Measurements from ENCODE around the gene ADD1. TPM values are rescaled to one million over a fixed set of nuclear protein-coding genes. Genes with fewer than 3 reads are reported as not detected.

Gene ADD1
- total RNA-seq, 3 donors from 2014 or later: 147 to 175 (median 153) TPM

DNA sequence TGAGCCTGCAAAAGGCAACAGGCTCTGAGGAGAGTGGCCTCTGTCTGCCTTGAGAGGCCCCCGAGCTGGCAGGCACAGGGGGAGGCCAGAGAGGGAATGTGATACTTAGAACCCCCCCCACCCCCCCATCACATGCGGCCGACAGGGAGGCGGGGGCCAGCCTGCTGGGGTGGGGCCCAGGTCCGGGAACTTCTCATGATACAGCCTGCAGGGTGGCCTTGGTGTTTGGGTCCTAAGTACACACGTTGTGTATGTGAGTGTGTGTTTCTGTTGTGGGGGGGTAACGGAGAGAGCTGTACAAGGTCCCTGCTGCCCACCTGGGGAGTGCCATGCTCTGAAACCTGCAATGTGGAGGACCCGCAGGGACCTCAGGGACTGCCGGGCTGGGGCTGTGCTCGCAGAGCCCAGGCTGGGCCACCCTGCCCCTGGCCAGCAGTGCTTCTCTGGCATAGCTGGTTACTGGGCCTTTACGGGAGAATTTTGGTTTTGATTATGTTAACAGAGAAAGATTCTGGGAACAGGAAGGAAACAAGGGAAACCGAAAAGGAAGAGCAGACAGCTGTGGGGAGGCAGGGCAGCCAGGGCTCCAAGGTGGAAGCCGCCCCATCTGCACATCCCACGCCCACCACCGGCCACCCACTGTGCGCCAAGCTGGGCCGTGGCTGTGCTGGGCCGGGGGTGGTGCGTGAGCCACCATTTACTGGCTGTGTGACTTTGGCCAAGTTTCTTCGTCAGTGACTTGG lies 30.9 kb upstream of the ADD1 start:
- H3K4me3 Mint-ChIP-seq: peak overlapping the region; percentile 98
- ATAC-seq: peak; percentile 23 to 27
- no peaks in the 10 kb centered on the region for H3K9me3 Mint-ChIP-seq
- H3K36me3 Mint-ChIP-seq (ENCODE audit: insufficient read depth): peaks cover 16% of the 10 kb centered on the region
- H3K27me3 Mint-ChIP-seq (ENCODE audit: low read depth): no peaks in the 10 kb centered on the region
- H3K4me1 Mint-ChIP-seq (ENCODE audit: low read depth): peaks cover 61% of the 10 kb centered on the region
- no peak for DNase-seq

- ATAC-seq (peak; percentile 6 to 22), DNase-seq (no peak)
- no peaks in the 10 kb centered on the region for H3K27me3 Mint-ChIP-seq (ENCODE audit: low read depth)
- no peaks in the 10 kb centered on the region for H3K9me3 Mint-ChIP-seq
- peaks cover 16% of the 10 kb centered on the region for H3K36me3 Mint-ChIP-seq (ENCODE audit: insufficient read depth)
- peaks cover 61% of the 10 kb centered on the region for H3K4me1 Mint-ChIP-seq (ENCODE audit: low read depth)
- H3K4me3 Mint-ChIP-seq: peak overlapping the region; percentile 98
Measured at GRCh38 chr4:2813446-2814405, 29.9 kb upstream of the ADD1 start.

GRCh38 chr4:2814627-2815270 lies 28.9 kb upstream of the ADD1 start:
- H3K27me3 Mint-ChIP-seq (ENCODE audit: low read depth): no peaks in the 10 kb centered on the region
- H3K9me3 Mint-ChIP-seq: no peaks in the 10 kb centered on the region
- no peak overlapping the region for H3K4me3 Mint-ChIP-seq
- H3K4me1 Mint-ChIP-seq (ENCODE audit: low read depth): peaks cover 70% of the 10 kb centered on the region
- DNase-seq (no peak), ATAC-seq (no peak)
- H3K36me3 Mint-ChIP-seq (ENCODE audit: insufficient read depth): peaks cover 16% of the 10 kb centered on the region

DNA sequence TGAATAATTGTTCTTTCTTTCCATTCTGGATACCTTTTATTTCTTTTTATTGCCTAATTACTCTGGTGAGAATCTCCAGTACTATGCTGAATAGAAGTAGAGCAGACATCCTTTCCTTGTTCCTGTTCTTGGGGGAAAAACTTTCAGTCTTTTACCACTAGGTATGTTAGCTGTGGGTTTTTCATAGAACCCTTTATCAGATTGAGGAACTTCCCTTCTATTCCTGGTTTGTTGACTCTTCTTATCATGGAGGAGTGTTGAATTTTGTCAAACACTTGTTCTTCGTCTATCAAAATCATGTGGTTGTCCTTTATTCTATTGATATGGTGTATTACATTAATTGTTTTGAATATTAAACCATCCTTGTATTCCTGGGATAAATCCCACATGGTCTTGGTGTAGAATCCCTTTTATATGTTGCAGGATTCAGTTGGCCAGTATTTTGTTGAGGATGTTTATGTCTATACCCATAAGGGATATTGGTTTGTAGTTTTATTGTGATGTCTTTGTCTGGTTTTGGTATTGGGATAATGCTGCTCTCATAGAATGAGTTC lies 27.2 kb upstream of the ADD1 start:
- peak overlapping the region; percentile 82 for H3K4me3 Mint-ChIP-seq
- H3K36me3 Mint-ChIP-seq (ENCODE audit: insufficient read depth): peaks cover 16% of the 10 kb centered on the region
- DNase-seq (no peak), ATAC-seq (no peak)
- H3K9me3 Mint-ChIP-seq: no peaks in the 10 kb centered on the region
- H3K27me3 Mint-ChIP-seq (ENCODE audit: low read depth): no peaks in the 10 kb centered on the region
- H3K4me1 Mint-ChIP-seq (ENCODE audit: low read depth): peaks cover 64% of the 10 kb centered on the region

DNA sequence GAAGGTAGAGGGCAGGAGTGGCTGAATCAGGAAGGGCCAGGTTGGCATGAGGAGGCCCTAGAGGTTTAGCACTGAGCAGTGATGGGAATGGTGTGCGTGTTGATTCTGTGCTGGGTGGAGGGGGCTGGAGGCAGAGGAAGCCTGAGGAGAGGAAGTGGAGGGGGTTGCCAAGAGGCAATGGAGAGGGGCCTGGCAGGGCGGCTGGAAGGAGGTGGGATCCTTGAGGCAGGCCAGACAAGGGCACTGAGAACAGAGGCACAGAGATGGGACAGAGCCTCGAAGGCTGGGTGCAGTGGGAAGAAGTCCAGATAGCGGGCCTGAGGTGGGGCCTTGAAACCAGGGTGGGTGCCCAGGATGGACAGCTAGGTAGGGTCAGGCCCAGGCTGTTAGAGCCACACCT lies 26.5 kb upstream of the ADD1 start:
- DNase-seq (no peak), ATAC-seq (no peak)
- no peaks in the 10 kb centered on the region for H3K9me3 Mint-ChIP-seq
- H3K4me1 Mint-ChIP-seq (ENCODE audit: low read depth): peaks cover 58% of the 10 kb centered on the region
- no peaks in the 10 kb centered on the region for H3K27me3 Mint-ChIP-seq (ENCODE audit: low read depth)
- peak overlapping the region; percentile 82 for H3K4me3 Mint-ChIP-seq
- H3K36me3 Mint-ChIP-seq (ENCODE audit: insufficient read depth): peaks cover 16% of the 10 kb centered on the region

DNA sequence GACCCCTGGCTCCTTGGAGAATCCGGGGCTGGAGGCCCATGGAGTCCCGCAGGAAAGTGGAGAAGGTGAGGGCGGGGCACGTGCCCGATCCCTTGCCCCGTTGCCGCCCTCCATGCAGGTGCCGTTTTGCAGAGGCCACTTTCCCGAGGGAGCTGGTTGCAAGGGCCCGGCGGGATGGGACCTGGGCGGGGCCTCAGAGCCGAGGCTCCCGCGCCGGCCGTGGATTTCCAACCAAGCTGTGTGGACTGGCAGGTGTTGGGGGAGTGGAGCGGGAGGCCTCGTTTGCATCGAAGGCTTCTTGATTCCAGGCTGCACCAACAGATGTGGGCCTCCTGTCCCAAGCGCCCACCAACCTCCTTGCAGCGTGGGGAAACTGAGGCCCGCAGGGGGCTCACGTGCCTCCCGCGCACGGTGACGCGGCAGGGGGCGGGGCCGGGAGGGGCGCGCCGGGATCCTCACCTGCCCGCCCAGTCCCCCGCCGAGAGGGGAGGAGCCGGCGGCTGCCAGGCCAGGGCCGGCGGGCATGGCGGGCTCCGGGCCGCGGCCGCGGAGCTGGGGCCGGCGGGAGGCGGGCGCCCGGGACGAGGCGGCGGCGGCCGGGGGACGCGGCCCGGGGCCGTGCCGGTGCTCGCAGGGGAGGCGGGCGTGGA lies 25.8 kb upstream of the ADD1 start:
- H3K27me3 Mint-ChIP-seq (ENCODE audit: low read depth): no peaks in the 10 kb centered on the region
- ATAC-seq (peak; percentile 51 to 58), DNase-seq (no peak)
- peak overlapping the region; percentile 82 for H3K4me3 Mint-ChIP-seq
- no peaks in the 10 kb centered on the region for H3K9me3 Mint-ChIP-seq
- peaks cover 56% of the 10 kb centered on the region for H3K4me1 Mint-ChIP-seq (ENCODE audit: low read depth)
- H3K36me3 Mint-ChIP-seq (ENCODE audit: insufficient read depth): peaks cover 16% of the 10 kb centered on the region

DNA sequence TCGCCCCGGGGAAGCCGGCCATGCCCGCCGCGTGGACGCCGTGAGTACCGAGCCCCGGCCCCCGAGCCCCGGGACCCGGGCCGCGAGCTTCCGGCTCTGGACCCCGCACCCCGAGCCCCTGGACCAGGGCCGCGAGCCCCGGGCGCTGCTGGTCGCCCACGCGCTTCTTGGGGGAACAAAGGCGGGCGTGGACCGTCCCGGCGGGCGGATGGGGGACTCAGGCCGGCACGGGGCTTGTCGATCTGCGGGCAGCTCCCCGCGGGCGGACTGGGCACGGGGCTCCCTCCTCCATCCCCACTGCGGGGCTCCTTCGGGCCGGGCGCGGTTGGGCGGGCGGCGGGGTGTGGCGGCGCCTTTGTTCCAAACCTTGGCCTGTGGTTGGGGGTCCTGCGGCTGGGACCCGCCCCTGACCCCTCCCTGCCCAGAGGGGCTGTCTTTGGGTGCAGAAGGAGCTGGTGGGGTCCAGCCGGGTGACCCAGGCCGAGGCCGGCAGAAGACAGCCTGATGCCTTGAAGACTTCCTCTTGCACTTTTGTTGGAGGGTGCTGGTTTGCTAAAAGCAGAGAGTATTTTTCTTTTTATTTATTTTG lies 25.2 kb upstream of the ADD1 start:
- ATAC-seq: peak; percentile 23
- Mint-ChIP-seq H3K4me1 (ENCODE audit: low read depth) (peaks cover 49% of the 10 kb centered on the region), H3K36me3 (ENCODE audit: insufficient read depth) (peaks cover 15% of the 10 kb centered on the region), H3K4me3 (peak overlapping the region; percentile 74), H3K27me3 (ENCODE audit: low read depth) (no peaks in the 10 kb centered on the region), H3K9me3 (no peaks in the 10 kb centered on the region)
- no peak for DNase-seq

GRCh38 chr4:2819244-2820215 lies 24.1 kb upstream of the ADD1 start:
- H3K9me3 Mint-ChIP-seq: no peaks in the 10 kb centered on the region

GRCh38 chr4:2820216-2820982 lies 23.2 kb upstream of the ADD1 start:
- no peak for ATAC-seq
- H3K36me3 Mint-ChIP-seq (ENCODE audit: insufficient read depth): peaks cover 14% of the 10 kb centered on the region
- DNase-seq: no peak
- no peaks in the 10 kb centered on the region for H3K27me3 Mint-ChIP-seq (ENCODE audit: low read depth)
- peaks cover 30% of the 10 kb centered on the region for H3K4me1 Mint-ChIP-seq (ENCODE audit: low read depth)
- H3K4me3 Mint-ChIP-seq: no peak overlapping the region
- no peaks in the 10 kb centered on the region for H3K9me3 Mint-ChIP-seq

More at GRCh38 chr4:2819244-2820215, 24.1 kb upstream of the ADD1 start:
- peaks cover 13% of the 10 kb centered on the region for H3K36me3 Mint-ChIP-seq (ENCODE audit: insufficient read depth)
- DNase-seq: no peak
- peaks cover 39% of the 10 kb centered on the region for H3K4me1 Mint-ChIP-seq (ENCODE audit: low read depth)
- no peak for ATAC-seq
- H3K4me3 Mint-ChIP-seq: peak overlapping the region; percentile 74
- H3K27me3 Mint-ChIP-seq (ENCODE audit: low read depth): no peaks in the 10 kb centered on the region

- Mint-ChIP-seq H3K27me3 (ENCODE audit: low read depth) (no peaks in the 10 kb centered on the region), H3K36me3 (ENCODE audit: insufficient read depth) (peaks cover 17% of the 10 kb centered on the region), H3K4me3 (no peak overlapping the region), H3K4me1 (ENCODE audit: low read depth) (peaks cover 12% of the 10 kb centered on the region), H3K9me3 (no peaks in the 10 kb centered on the region)
- DNase-seq (no peak), ATAC-seq (no peak)
Measured at GRCh38 chr4:2822461-2823300, 21.0 kb upstream of the ADD1 start.

GRCh38 chr4:2823301-2823670 lies 20.4 kb upstream of the ADD1 start:
- Mint-ChIP-seq H3K9me3 (no peaks in the 10 kb centered on the region), H3K4me3 (no peak overlapping the region), H3K36me3 (ENCODE audit: insufficient read depth) (peaks cover 17% of the 10 kb centered on the region), H3K27me3 (ENCODE audit: low read depth) (no peaks in the 10 kb centered on the region), H3K4me1 (ENCODE audit: low read depth) (peaks cover 12% of the 10 kb centered on the region)
- DNase-seq (no peak), ATAC-seq (no peak)

Data from activated T-cell treated with anti-CD3 and anti-CD28 coated beads, Interleukin-2, amount 50 U/mL, for 4 hours (primary cell).